Fibroblast of skin of back (primary cell): ENCODE data around the gene SKAP1.
A peak's percentile ranks its signal among the peaks of the same experiment; 100 is the strongest.
"Not testable (repeated sequence)": the region's sequence is repeated elsewhere in the genome, so short reads cannot be mapped to it uniquely, and the experiment has no call there.

Source experiments
- DNase-seq: peaks from one replicate; pipeline ENCODE4 v3.0.0-alpha.2; 2013

The SKAP1 gene

GRCh38 chr17:48202959-48203358, 227.1 kb downstream of the SKAP1 start:
- no peak for DNase-seq

- DNase-seq, result no peak
These were observed 231.0 kb downstream of the SKAP1 start for GRCh38 chr17:48198950-48199541.

DNA sequence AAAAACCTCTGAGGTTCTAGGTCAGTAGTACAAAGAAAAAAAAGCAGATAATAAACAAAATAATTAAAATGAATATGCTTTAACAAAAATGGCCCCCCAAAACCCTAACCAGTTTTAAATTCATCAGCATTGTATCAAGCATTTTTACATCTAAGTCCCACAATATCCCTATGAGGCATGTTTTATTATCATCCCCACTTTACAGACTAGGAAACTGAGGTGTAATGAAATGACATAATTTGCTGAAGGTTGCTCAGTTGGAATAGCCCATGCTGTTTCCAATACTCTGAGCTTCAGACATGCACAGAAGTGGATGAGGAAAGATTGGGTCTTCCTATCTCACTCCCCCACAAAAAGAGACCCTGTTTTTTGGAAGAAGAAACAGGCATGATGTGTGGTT, 234.1 kb downstream of the SKAP1 start:
- DNase-seq, result no peak

- peak; percentile 86 for DNase-seq
These were observed 235.9 kb downstream of the SKAP1 start for GRCh38 chr17:48194097-48194550.

- peak; percentile 27 for DNase-seq
These were observed 237.7 kb downstream of the SKAP1 start for GRCh38 chr17:48192321-48192731.

- no peak for DNase-seq
These were observed 238.7 kb downstream of the SKAP1 start for GRCh38 chr17:48191362-48191761.

- no peak for DNase-seq
These were observed 239.1 kb downstream of the SKAP1 start for GRCh38 chr17:48190871-48191270.

DNA sequence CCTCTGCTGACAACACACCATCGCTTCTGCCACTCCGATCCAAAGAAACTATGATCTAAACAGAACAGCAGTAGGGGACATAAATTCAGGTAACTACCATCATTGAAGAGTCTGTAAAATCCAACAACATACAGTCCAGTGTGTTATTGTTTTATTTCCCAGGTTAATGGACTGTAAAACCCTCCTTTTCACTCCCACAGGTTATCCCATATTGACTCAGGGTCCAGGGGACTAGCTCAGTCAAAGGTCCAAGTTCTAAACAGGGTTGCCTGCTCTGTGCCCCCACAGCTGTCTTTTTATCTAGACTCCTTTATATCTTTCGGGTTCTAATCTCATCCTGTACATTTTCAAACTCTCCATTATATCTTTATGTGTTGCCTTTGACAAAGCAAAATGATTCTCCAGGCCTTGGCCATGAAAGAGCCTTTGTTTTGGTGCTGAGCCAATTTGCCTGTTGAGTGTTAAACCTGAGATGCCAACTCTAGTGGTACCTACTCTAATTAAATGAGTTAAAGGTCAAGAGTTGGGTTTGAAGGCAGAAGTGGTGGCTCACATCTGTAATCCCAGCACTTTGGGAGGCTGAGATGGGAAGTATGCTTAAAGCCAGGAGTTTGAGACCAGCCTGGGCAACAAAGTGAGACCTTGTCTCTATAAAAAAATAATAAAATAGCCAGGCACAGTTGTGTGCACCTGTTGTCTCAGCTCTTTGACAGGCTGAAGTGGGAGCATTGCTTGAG, 242.0 kb downstream of the SKAP1 start:
- DNase-seq, result no peak

DNA sequence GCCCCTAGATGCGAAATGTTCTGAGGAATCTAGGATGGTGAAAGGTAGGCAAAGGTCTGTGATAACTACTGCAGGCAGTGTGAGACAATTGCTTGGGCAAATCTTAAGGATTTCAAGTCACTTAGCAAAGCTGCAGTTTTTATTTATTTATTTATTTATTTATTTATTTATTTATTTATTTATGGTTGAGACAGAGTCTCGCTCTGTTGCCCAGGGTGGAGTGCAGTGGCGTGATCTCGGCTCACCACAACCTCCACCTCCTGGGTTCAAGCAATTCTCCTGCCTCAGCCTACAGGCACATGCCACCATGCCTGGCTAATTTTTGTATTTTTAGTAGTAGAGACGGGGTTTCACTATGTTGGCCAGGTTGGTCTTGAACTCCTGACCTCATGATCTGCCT, 243.7 kb downstream of the SKAP1 start:
- DNase-seq, result not testable (repeated sequence)

DNA sequence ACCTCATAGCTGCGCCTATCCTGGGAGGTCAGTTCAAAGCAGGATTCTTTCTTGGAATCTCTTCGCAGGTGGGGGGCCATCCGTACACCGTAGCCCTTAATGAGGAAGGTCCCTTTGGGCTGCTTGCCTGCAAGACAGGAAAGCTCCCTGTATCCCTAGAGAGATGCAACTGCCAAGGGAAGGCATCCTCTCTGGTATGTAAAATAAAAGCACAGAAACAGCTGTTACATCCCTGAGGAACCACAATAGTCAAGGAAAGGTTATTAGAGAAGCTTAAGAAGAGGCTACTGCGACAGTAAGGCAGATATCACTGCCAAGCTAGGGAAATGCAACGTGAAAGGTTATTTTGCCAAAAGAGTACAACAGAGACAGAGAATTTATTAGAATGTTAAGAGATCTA, 245.3 kb downstream of the SKAP1 start:
- no peak for DNase-seq

- peak; percentile 20 for DNase-seq
These were observed 248.4 kb downstream of the SKAP1 start for GRCh38 chr17:48181653-48182052.

DNA sequence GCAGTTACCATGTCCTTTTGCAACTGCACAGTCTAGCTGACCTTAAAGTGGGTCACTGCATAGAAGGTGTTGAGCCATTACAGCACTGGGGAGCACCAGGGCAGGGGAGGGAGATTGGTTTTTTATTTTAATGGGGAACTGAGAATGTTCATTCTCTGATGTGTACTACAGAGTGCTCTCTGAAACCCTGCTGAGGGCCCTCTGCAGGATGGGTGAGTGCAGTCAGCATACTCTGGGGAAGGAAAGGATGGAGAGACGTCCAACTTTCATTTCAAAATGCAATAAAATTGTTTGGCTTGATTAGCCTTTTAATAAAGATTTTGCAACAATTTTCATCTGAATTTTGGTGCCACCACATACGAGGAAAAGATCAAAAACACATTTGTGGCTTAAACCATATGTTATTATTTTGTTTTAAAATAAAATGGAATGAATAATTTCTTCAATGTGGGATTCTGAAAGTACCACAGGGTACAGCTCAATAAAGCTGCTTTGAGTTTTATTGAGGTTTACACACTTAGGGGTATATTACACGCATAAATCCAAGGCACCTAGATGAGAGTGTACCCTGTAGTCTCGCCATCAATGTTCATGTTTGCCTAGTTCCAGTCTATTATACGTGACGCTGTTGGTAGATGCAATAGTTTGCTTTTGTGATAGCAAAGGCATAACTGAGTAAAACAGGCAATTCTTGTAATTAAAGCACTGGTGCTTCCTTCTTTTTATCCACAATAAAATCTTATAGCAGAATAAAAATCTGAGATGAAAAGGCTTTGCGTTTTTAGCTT, 249.0 kb downstream of the SKAP1 start:
- DNase-seq, result no peak

DNA sequence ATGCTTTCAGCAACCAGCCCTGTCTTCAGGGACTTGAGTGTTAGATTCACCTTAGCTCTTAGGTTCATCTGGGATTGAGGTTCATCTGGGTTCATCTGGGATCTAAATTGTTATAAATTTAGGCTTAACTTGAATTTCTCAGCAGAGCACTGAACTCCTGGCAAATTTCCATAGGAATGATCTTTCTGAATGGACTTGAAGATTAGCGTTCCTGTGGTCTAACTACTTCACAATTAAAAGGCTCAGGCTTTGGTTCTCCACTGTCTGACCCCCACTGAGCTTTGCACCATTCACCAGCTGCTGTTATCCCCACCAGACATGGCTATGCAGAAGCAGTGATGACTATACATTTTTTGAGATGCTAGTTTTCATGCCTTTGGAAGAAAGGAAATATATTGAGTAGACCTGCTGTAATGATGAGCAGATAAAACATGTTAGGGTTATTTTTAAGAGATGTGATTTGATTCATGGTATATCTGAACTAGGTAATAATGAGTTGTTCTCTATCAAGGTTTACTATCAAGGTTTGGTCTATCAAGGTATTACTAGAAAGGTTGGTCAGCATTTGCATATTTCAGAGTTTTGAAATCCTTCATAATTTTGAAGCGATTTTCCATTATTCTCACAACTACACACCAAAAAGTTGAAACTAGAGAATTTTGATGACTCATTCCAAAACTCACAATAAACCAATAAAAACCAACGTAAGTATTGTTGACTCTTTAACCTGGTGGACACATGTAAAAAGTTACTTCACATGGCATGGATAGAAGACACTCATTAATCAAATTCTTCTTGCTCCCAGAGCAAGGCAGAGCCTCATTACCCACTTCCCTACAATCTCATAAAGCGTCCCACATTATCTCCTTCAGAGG, 250.7 kb downstream of the SKAP1 start:
- peak; percentile 20 for DNase-seq

DNA sequence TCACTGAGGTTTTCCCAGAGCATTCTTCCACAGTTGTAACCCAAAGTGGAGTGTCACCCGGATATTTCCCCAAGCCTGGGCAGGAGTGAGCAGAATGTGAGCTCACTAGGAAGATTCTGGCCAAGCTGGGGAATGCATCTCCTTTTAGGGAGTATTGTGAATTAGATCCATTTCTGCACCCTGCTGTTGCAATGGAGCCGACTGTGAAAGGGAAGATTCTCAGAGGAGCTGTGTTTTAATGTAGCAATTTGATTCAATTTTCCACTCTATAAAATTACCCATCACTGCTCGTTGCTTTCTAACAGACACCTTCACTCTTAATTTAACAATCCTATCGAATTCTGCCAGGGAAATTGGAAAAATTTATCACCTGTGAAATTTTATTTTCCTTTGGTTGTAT, 251.7 kb downstream of the SKAP1 start:
- DNase-seq, result no peak

- no peak for DNase-seq
These were observed 252.2 kb downstream of the SKAP1 start for GRCh38 chr17:48177816-48178215.

GRCh38 chr17:48176471-48176855, 253.6 kb downstream of the SKAP1 start:
- no peak for DNase-seq

DNA sequence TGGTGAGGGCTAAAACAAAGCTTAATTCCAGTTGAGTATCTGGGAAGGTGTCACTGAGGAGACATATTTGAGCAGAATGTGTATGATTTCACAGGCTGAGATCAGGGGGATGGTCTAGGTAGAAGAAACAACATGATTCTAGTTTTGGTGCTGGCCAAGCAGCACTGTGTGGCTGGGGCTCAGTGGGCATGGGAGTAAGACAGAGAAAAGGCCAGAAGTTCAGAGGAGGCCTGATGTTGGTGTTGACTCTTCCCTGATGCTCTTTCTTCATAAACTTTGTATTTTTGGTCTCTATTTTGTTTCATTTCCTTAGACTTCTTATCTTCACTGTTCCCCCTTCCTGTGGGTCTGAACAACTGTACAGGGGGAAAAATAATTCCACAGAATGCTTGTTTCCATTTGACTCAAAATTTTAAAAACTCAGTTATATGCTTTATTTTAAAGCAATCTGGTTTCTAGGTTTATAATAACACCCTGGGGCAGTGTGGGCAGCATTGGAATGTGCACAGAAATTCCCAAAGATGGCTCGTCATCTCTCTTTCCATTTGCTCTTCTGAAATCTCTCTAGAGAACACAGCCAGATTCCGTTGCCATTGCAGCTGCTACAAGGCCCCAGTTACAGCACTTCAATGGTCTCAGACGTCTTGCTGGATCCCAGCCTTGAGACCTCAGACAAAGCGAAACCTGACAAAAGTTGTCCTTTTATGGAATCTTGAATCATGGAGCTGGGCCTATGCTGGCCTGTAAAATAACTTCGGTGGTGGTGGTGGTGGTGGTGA, 254.1 kb downstream of the SKAP1 start:
- DNase-seq, result peak; percentile 86

- no peak for DNase-seq
These were observed 255.0 kb downstream of the SKAP1 start for GRCh38 chr17:48174833-48175523.

GRCh38 chr17:48173191-48173984, 256.6 kb downstream of the SKAP1 start:
- peak; percentile 7 for DNase-seq

GRCh38 chr17:48169926-48170325, 260.1 kb downstream of the SKAP1 start:
- no peak for DNase-seq
